Peyer's patch (tissue), 4 donors: ENCODE results near the gene PIP5K1B.

Experiments
- POLR2A ChIP-seq, 2 donors: fragments of 450-650 bp; IDR thresholded peaks; one replicate each; pipeline ENCODE4 v1.5.1; 2017; ENCODE audit warnings: antibody characterized with exemption in 2 of 2, mild to moderate bottlenecking in 2 of 2, moderate library complexity in 2 of 2
- TF ChIP-seq, protein P1 (sequence below), 6 experiments: fragments of 450-650 bp in 4 of 6; fragments of 200-600 bp in 2 of 6; sonication (generic) in 1 of 6; IDR thresholded peaks; one replicate each; pipeline ENCODE4 v1.5.1; 2017 to 2019; ENCODE audit warnings: antibody characterized with exemption in 6 of 6, mild to moderate bottlenecking in 3 of 6, moderate library complexity in 1 of 6

DNA sequence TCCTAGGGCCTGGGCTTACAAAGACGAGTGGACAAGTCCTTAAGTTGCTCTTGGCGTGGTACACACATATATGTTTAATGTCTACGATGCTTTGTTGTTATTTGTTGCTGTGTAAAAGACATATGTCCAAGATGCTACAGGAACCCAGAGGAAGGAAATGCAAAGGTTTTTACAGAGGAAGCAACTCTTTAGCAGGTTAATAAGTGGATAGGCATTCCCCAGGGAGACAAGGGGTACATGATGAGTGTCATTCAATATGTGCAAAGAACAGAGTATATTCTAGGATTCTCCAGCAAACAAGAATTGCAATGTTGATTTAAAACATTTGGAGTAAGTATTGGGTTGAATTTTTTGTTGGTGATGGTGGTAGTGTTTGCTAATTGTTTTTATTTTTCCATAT, 92.1 kb downstream of the PIP5K1B start:
- TF ChIP-seq, protein P1, sequence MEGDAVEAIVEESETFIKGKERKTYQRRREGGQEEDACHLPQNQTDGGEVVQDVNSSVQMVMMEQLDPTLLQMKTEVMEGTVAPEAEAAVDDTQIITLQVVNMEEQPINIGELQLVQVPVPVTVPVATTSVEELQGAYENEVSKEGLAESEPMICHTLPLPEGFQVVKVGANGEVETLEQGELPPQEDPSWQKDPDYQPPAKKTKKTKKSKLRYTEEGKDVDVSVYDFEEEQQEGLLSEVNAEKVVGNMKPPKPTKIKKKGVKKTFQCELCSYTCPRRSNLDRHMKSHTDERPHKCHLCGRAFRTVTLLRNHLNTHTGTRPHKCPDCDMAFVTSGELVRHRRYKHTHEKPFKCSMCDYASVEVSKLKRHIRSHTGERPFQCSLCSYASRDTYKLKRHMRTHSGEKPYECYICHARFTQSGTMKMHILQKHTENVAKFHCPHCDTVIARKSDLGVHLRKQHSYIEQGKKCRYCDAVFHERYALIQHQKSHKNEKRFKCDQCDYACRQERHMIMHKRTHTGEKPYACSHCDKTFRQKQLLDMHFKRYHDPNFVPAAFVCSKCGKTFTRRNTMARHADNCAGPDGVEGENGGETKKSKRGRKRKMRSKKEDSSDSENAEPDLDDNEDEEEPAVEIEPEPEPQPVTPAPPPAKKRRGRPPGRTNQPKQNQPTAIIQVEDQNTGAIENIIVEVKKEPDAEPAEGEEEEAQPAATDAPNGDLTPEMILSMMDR (IDR thresholded peaks at IDR 0.05), result no peak
- TF ChIP-seq POLR2A (IDR thresholded peaks at IDR 0.05), result no peak
